GM12891 (cell line): ENCODE data around the gene SCD5.

Experiments used
- DNase-seq: peaks from one replicate; pipeline ENCODE4 v3.0.0; 2011; ENCODE audit warnings: low spot score; ENCODE audit not compliant: insufficient read length
- FAIRE-seq: peaks from 2 replicates; lab custom pipeline; 2011; peaks lifted over from hg19 to GRCh38; lab: Jason Lieb, UNC
- PAX5 ChIP-seq: IDR thresholded peaks from 2 replicates; pipeline ENCODE4 v1.6.1; 2011; ENCODE audit warnings: low read length, moderate library complexity, mild to moderate bottlenecking; ENCODE audit not compliant: insufficient read depth, severe bottlenecking
- POLR2A ChIP-seq: IDR thresholded peaks from 2 replicates; pipeline ENCODE4 v1.6.1; 2011; ENCODE audit warnings: low read depth, low read length, control low read depth
- POLR2AphosphoS5 ChIP-seq: IDR thresholded peaks from 2 replicates; pipeline ENCODE4 v1.6.1; 2011; ENCODE audit warnings: low read depth, low read length, control low read depth
- POU2F2 ChIP-seq: IDR thresholded peaks from 2 replicates; pipeline ENCODE4 v1.6.1; 2011; ENCODE audit warnings: low read depth, mild to moderate bottlenecking, control low read depth, low read length, moderate library complexity
- SPI1 ChIP-seq: IDR thresholded peaks from 2 replicates; pipeline ENCODE4 v1.6.1; 2011; ENCODE audit warnings: low read depth, low read length, control low read depth
- TAF1 ChIP-seq: IDR thresholded peaks from 2 replicates; pipeline ENCODE4 v1.6.1; 2011; ENCODE audit warnings: low read depth, low read length, control low read depth

Gene SCD5

GRCh38 chr4:82694892-82695291 lies 103.7 kb downstream of the SCD5 start:
- TF ChIP-seq POU2F2 (no peak), SPI1 (no peak)
- DNase-seq, result no peak
- no peak for FAIRE-seq

DNA sequence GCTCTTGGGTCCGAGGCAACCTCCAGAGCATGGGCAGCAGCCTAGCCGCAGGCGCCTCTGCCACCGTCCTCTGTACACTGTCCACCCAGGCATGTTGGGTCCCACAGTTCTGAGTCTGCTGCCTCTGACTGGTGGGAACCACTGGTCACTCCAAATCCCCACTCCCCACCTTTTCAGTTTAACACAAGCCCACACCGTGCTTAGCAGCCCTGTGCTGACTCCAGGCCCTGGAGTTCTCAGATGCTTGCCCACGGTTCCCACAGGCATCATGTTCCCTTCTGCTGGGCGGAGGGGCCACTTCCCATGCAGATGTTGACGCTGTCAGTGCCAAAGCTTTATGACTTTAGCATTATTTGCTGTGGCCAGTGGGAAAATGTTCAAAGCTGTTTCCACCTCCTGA lies 104.5 kb downstream of the SCD5 start:
- DNase-seq, result no peak
- TF ChIP-seq SPI1 (no peak), POLR2A (no peak), POLR2AphosphoS5 (no peak), POU2F2 (no peak), TAF1 (no peak), PAX5 (no peak)
- no peak for FAIRE-seq

GRCh38 chr4:82692101-82692780 lies 106.4 kb downstream of the SCD5 start:
- TF ChIP-seq POLR2AphosphoS5, result no peak
- no peak for TF ChIP-seq POLR2A
- TF ChIP-seq SPI1, result no peak
- TF ChIP-seq PAX5, result no peak
- TF ChIP-seq TAF1, result no peak
- no peak for TF ChIP-seq POU2F2
- no peak for DNase-seq
- no peak for FAIRE-seq

GRCh38 chr4:82691431-82691830 lies 107.2 kb downstream of the SCD5 start:
- FAIRE-seq, result no peak
- no peak for TF ChIP-seq POLR2A
- DNase-seq, result no peak

DNA sequence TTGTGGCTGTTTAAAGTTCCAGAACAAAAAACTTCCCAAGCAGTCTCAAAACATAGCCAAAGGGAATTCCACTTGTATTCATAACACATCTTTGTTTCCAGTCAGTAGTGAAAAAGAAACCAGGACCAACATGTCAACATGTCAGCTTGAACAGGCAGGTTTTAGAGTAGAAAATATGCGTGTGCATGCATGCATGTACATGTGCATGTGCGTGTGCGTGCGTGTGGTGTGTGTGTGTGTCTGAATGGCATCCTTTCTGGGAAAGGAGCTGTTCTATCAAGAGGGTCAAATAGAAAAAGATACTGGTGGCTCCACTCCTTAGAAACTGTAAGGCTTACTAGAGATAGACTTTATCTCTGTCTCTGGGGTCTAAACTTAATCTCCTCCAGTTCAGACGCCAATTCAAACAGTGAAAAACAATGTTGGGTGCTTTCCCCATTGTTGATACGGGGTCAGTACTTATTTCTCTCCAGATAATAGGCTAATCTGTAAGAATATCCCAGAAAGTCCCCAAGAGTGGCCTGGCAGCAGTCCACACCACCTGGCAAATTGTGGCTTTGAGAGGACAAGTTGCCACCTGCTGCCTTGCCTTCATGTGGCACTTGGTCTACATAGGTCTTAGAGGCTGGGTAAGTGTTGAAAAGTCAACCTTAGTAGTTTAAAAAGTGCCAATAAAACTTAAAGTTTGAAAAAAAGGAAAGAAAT lies 110.4 kb downstream of the SCD5 start:
- DNase-seq, result no peak
- no peak for FAIRE-seq
- TF ChIP-seq TAF1 (no peak), POU2F2 (no peak), SPI1 (no peak), POLR2AphosphoS5 (no peak), PAX5 (no peak), POLR2A (no peak)

DNA sequence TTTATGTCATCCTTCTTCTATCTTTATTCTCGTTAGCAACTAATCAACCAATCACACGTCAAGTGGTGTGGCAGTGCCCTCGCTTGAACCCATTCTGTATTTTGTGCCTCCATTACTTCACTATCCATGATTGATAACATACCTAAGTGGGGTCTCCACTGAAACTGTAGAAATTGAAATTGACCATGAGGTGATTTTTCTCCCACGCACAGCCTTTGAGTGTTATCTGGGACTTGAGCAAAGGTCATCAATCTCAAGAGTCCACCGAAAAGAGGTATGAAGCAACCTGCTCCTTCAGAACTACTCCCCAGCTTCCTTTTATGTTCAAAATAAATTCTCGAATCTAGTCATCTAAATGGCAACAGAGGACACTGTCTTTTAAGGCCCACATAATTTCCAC lies 111.1 kb downstream of the SCD5 start:
- DNase-seq (no peak), FAIRE-seq (no peak)
- TF ChIP-seq SPI1 (no peak), PAX5 (no peak), POU2F2 (no peak), TAF1 (no peak), POLR2A (no peak), POLR2AphosphoS5 (no peak)

DNA sequence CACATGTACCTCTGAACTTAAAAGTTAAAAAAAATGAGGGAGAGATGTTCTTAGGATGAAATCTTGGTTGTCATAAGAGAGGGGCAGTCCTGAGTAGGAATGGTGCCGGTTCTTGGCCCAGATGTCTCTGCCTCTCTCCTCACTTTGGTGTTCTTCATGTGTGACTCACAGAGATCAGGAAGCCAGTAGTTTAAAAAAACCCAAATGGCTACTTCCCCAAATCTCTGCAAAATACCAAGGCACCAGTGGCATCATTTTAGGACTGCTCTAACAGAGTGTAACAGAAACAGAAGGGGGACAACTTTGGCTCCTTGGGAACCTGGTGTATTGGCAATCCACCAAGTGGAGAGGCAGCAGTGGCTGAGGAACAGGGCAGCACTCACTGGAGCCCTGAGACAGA lies 116.8 kb downstream of the SCD5 start:
- TF ChIP-seq TAF1, result no peak
- no peak for TF ChIP-seq SPI1
- TF ChIP-seq POLR2A, result no peak
- TF ChIP-seq POLR2AphosphoS5, result no peak
- TF ChIP-seq POU2F2, result no peak
- TF ChIP-seq PAX5, result no peak
- FAIRE-seq (no peak), DNase-seq (no peak)

DNA sequence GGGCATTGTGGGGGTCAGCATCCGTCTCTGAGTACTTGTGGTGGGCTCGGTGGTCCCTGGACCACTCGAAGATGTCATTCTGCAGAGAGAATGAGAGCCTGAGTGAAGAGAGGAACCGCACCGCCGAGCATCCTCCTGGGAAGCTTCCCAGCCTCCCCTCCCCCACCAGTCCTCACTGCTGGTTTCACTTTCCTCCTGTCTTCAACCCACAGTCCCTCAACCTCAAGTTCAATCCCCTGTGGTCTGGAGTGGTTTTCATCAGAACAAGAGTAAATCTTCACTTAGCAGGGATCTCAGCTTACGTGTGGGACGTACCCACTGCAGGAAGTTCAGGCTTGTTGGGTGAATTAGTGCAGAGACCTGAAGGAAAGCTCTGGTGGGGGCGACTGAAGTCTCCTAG lies 117.8 kb downstream of the SCD5 start:
- FAIRE-seq, result no peak

DNA sequence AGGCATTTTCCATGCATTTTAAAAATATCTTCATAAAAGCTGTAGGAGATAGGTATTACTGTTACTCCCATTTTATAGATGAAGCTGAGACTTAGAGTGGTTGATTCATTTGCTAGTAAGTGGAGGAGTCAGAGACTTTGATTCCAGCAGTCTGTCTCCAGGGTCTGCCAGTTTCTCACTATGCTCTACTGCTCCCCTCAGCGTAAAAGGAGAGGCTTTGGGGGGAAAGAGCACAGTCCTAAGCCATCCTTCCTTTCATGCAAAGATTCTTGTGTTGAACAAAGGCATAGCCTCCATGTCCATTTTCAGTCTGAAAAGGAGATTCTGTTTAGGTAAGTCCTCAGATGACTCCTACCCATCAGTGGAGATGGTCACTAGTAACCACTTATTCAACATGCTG lies 119.1 kb downstream of the SCD5 start:
- no peak for DNase-seq
- no peak for FAIRE-seq
- TF ChIP-seq SPI1 (no peak), PAX5 (no peak)

More for the DNA sequence above, 117.8 kb downstream of the SCD5 start:
- no peak for DNase-seq
- TF ChIP-seq PAX5 (no peak), SPI1 (no peak), TAF1 (no peak), POLR2AphosphoS5 (no peak), POLR2A (no peak), POU2F2 (no peak)

DNA sequence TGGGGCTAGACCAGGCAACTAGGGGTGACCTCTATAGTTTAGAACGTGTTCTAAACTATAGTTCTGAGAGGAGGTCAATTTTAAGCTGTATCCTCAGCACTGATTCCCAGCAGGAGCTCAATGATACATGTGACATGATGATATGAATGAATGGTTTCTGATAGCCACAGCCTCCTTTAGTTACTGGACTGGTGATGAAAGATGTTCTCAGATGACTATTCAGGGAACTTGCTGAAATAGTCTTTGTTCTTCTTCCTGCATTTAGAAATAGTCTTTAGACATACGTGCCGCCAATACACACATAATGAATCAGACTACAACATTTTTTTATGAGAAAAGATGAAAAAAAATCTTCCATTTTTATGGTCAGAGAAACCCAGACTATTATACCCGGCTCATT lies 120.5 kb downstream of the SCD5 start:
- DNase-seq (no peak), FAIRE-seq (no peak)
- TF ChIP-seq POLR2AphosphoS5 (no peak), PAX5 (no peak), POLR2A (no peak), POU2F2 (no peak), SPI1 (no peak), TAF1 (no peak)
